ENCODE results near the gene PRKCZ. TPM values are rescaled to one million over a fixed set of nuclear protein-coding genes. Genes with fewer than 3 reads are reported as not detected.

Gene PRKCZ
- total and polyA plus RNA-seq, 9 of the 15 experiments (the other 6 are each of a cell fraction or from before 2014, with no cell fraction given), result 0.07 to 3.1 (median 1.3) TPM

DNA sequence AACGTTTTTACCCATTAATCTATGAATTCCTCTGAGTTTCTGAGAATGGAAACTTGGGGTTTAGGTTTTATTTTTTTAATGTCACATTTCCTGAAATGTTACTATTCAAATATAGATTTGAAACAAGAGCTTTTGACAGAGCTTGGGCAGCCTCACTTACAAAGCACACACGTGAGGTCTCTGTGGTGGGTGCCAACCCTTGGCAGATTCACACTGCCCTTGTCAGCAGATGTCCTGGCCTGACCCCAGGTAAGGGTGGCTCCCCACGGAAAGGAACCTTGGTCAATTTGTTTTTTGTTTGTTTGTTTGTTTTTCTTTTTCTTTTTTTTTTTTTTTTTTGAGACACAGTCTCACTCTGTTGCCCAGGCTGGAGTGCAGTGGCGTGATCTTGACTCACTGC is 90.8 kb downstream of the PRKCZ start (continued):
- TF ChIP-seq CHCHD3 (CRISPR knock-in tag; IDR thresholded peaks at IDR 0.05) (no peak), POLR2G (IDR thresholded peaks at IDR 0.05; ENCODE audit: low read depth, low read length) (no peak), ZNF778 (CRISPR knock-in tag; IDR thresholded peaks at IDR 0.05) (no peak)

DNA sequence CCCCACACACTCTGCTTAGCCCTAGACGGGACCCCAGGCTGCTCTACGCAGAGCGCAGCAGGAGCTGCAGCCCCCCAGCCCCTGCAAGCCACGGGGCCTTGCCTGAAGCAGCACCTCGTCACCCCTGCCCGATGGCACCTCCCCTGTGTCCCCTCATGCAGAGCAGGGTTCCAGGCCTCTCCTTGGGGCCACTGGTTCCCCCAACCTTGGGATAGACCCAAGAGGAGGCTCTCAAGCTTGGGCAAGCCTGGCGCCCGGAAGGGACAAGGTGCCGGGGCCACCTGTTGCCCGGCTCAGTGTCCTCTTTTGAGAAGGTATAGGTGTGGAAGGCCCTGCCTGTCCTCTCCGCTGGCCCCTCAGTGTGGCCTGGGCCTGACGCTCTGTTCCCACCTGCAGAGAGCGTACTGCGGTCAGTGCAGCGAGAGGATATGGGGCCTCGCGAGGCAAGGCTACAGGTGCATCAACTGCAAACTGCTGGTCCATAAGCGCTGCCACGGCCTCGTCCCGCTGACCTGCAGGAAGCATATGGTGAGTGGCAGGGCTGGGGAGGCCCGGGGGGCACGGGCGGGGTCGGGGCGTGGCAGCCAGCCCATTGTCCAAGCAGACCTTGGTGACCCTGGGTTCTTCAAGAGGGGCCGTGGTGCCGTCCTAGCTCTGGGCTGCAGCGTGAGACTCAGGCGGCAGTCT is 93.7 kb downstream of the PRKCZ start:
- DNase-seq (ENCODE audit: extremely low read depth in 1 of 4, low spot score in 3 of 4) (no peak), FAIRE-seq (no peak), ATAC-seq (no peak)
- Histone ChIP-seq H3K4me3 (no peak overlapping the region), H3K4me2 (ENCODE audit: insufficient read depth, low read length) (no peak overlapping the region), H3K27ac (ENCODE audit: extremely low read depth, low read depth, low read length) (no peak overlapping the region), H3K27me3 (ENCODE audit: control insufficient read depth in 2 of 2, insufficient read depth in 2 of 2, low read length in 2 of 2) (peaks cover 33 to 70% of the 10 kb centered on the region in 2 experiments; a peak in 4 of 5 replicates), H2AFZ (ENCODE audit: low read depth, low read length) (no peak overlapping the region), H4K20me1 (replicated peaks; ENCODE audit: control insufficient read depth, insufficient read depth, low read length) (no peaks in the 10 kb centered on the region; the same call in 1 of the 2 replicates), H3K79me2 (ENCODE audit: control insufficient read depth, insufficient read depth, low read length) (no peaks in the 10 kb centered on the region), H3K4me1 (replicated peaks in 1 of 2; ENCODE audit: control insufficient read depth in 2 of 2, insufficient read depth in 2 of 2, low read length in 2 of 2) (peaks cover 0 to 3% of the 10 kb centered on the region in 2 experiments; a peak in 1 of 5 replicates), H3K9ac (ENCODE audit: insufficient read depth in 1 of 2, low read depth in 2 of 2, low read length in 2 of 2) (no peak overlapping the region), H3K9me3 (replicated peaks; ENCODE audit: control insufficient read depth, insufficient read depth, low read depth, low read length) (no peaks in the 10 kb centered on the region), H3K36me3 (ENCODE audit: control insufficient read depth, insufficient read depth, low read length) (no peaks in the 10 kb centered on the region), H3K9me1 (ENCODE audit: control insufficient read depth, insufficient read depth, low read length) (peaks cover 5% of the 10 kb centered on the region)
- in situ Hi-C loops (cut with MboI) (no loop called here), intact Hi-C loops (cut with micrococcal nuclease) (no loop called here)
- TF ChIP-seq, protein P1, sequence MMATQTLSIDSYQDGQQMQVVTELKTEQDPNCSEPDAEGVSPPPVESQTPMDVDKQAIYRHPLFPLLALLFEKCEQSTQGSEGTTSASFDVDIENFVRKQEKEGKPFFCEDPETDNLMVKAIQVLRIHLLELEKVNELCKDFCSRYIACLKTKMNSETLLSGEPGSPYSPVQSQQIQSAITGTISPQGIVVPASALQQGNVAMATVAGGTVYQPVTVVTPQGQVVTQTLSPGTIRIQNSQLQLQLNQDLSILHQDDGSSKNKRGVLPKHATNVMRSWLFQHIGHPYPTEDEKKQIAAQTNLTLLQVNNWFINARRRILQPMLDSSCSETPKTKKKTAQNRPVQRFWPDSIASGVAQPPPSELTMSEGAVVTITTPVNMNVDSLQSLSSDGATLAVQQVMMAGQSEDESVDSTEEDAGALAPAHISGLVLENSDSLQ (IDR thresholded peaks at IDR 0.05), result no peak
- no peak for TF ChIP-seq RBBP5 (IDR thresholded peaks at IDR 0.05; ENCODE audit: borderline replicate concordance, insufficient read depth, low read length, poor library complexity, severe bottlenecking)
- no peak for TF ChIP-seq ZNF785 (CRISPR knock-in tag; IDR thresholded peaks at IDR 0.05)
- TF ChIP-seq HEY1 (CRISPR knock-in tag; IDR thresholded peaks at IDR 0.05; ENCODE audit: borderline replicate concordance), result no peak
- no peak for TF ChIP-seq MTA1 (IDR thresholded peaks at IDR 0.05; ENCODE audit: borderline replicate concordance)
- no peak for TF ChIP-seq PCBP2 (IDR thresholded peaks at IDR 0.05; ENCODE audit: low read depth, low read length, poor library complexity, severe bottlenecking)
- no peak for TF ChIP-seq SMAD3 (CRISPR knock-in tag; conservative IDR thresholded peaks at IDR 0.05)
- CTCF ChIA-PET (ENCODE audit: low intra/inter-chr PET ratio), result no interaction called here
- POLR2A ChIA-PET, result interaction anchor here (0.6 kb wide), 1 partner anchor 11 kb away, joined by 3 read pairs; no protein-coding TSS in a partner anchor
- WGBS (ENCODE audit: insufficient coverage, low coverage, missing lambda C conversion rate), result 16% methylated on average over 19 of the region's 30 CpGs
- BruUV-seq (replicated peaks), result no TSS peak
